Right lobe of liver (tissue), 6 donors: ENCODE results near the gene CYP27B1. TPM values are rescaled to one million over a fixed set of nuclear protein-coding genes. Genes with fewer than 3 reads are reported as not detected.

ENCODE experiments used
- ATAC-seq, 4 donors: fragments of 200-7000 bp; cut with Tn5 transposase; one replicate each; pipeline ENCODE4 v1.9.1; 2020; ENCODE audit warnings: mild to moderate bottlenecking in 4 of 4, moderate library complexity in 4 of 4
- DNase-seq, 3 donors: peaks; one replicate each; pipeline ENCODE4 v3.0.0-alpha.2; 2020
- H3K27ac ChIP-seq, 3 donors: fragments of 200-600 bp; one replicate each; pipeline ENCODE4 v1.8.0; 2022
- H3K27me3 ChIP-seq, 2 donors: fragments of 200-600 bp; one replicate each; pipeline ENCODE4 v1.8.0; 2022
- H3K36me3 ChIP-seq, 4 donors: fragments of 200-600 bp; sonication (generic) in 1 of 4; one replicate each; pipeline versions ENCODE4 v1.5.1 to v1.8.0; 2017 to 2022; ENCODE audit warnings: control low read depth in 1 of 4
- H3K4me1 ChIP-seq, 4 donors: fragments of 200-600 bp; sonication (generic) in 1 of 4; one replicate each; pipeline versions ENCODE4 v1.5.1 to v1.8.0; 2017 to 2022; ENCODE audit warnings: control low read depth in 1 of 4
- H3K4me3 ChIP-seq, 3 donors: fragments of 200-600 bp; one replicate each; pipeline ENCODE4 v1.8.0; 2022
- H3K9me3 ChIP-seq, 4 donors: fragments of 200-600 bp; sonication (generic) in 1 of 4; one replicate each; pipeline versions ENCODE4 v1.5.1 to v1.8.0; 2017 to 2022; ENCODE audit warnings: control low read depth in 1 of 4
- CTCF ChIP-seq, 4 donors: fragments of 200-600 bp in 3 of 4; fragments of 450-650 bp in 1 of 4; IDR thresholded peaks; one replicate each; pipeline versions ENCODE4 v1.5.1 to v1.8.0; 2016 to 2022; ENCODE audit warnings: antibody characterized with exemption in 4 of 4, mild to moderate bottlenecking in 2 of 4
- POLR2A ChIP-seq: fragments of 450-650 bp; IDR thresholded peaks from one replicate; pipeline ENCODE4 v1.6.1; 2017; ENCODE audit warnings: antibody characterized with exemption, mild to moderate bottlenecking
- WGBS: methylation state at CpG from one replicate; pipeline ENCODE4 v1.1.6; 2018; ENCODE audit warnings: low coverage, low lambda C conversion rate; ENCODE audit not compliant: insufficient coverage; ENCODE audit errors: missing lambda C conversion rate; 5-methylcytosine and 5-hydroxymethylcytosine counted together
- intact Hi-C, 2 donors: fragments of 100-400 bp; cut with DNase I; formaldehyde crosslinking; loops; one replicate each; pipeline versions ENCODE4 v1.11.2 to v1.14.1; 2022
- long read RNA-seq: library from polyadenylated mRNA; unstranded; transcript quantifications from one replicate; pipeline ENCODE4 v2.0.0, GENCODE V29; 2019
- total RNA-seq, 6 experiments: library from RNA; depleted of rRNA in 2 of 6; stranded (reverse); fragments of >200 nt in 2 of 6; fragmentation: NEBNext Ultra II Directional in 3 of 6; extraction: Animal tissue kit (Norgen Biotek cat#: 25700) in 3 of 6; gene quantifications; one replicate each; pipeline versions ENCODE4 v1.1.0 to v1.2.4, GENCODE V29; 2016 to 2023
- donor health status: DM: no; HTN: yes; CAD: no.
- donor health status: DM: no; HTN: no; CAD: no.
- donor health status: DM: no; HTN: no; CAD: no.
- donor health status: DM: no; HTN: yes; CAD: no.
- donor health status: DM: no; HTN: yes; CAD: no.

CYP27B1 gene
- total RNA-seq: 1 to 10 TPM in 3 of 6 experiments, under 1 TPM in 3; 0.25 to 1.4 (median 0.81) TPM
- long read RNA-seq: 0 reads

DNA sequence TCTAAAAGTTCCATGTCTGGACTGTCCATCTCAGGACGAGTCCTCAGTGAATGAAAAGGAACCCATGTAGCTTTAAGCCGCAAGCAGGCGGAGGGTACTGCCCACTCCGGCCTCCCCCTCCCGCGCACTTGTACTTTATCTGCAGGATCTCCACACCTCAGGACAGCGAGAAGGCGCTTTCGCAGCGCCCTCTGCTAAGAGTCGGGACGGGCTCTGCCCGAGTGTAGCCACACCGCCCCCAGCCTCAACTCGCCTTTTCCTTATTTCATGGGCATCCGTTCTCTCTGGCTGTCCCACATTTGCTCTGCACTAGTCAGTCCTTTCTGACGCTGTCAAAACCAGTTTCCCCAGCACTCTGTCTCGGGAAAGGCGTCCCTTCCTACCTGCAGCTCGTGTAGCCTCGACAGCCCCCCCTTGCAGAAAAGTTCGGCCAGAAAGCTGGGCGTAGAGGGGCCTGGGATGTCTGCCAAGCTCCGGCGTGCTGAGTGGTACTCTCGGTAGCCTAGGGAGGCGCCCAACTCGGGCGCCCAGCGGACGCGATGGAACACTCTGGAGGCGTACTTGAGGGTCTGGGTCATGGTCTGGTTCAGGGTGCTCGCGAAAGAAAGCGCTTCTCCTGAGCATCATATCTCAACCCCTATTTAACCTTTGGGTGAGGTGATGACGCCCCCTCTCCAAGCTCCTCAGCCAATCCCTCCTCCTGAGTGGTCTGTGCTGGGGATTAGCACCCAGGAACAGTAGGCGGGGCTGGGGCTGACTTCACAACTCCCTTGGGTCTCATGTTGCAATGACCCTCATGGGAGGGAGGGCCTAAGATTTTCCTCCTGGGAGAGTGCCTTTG, at the start of gene CYP27B1:
TSS of gene CYP27B1 (minus strand) at position 615 of the 841 bp plus-strand sequence. CDS start at position 578, 37 bp downstream.
- H3K27me3 ChIP-seq: peaks cover 4 to 9% of the 10 kb centered on the region in 2 donors
- no peak for DNase-seq
- H3K36me3 ChIP-seq: no peaks in the 10 kb centered on the region
- intact Hi-C loops: no loop called here
- H3K27ac ChIP-seq: no peak within 1 kb of the TSS
- H3K4me3 ChIP-seq: peak within 1 kb of the TSS in 1 of 3 donors; percentile 26
- peak in 3 of 4 donors; percentile 9 to 26 (median 19) for ATAC-seq
- H3K9me3 ChIP-seq: no peaks in the 10 kb centered on the region
- peaks cover 0 to 22% (median 4%) of the 10 kb centered on the region in 4 donors for H3K4me1 ChIP-seq
- TF ChIP-seq POLR2A (no peak), CTCF (IDR thresholded peaks at IDR 0.05) (no peak)
- 4% methylated on average over 21 of the region's 38 CpGs for WGBS

GRCh38 chr12:57816001-57816854, 49.4 kb upstream of the CYP27B1 start:
- 17% methylated on average over 1 of the region's 3 CpGs for WGBS
- Histone ChIP-seq H3K9me3 (no peaks in the 10 kb centered on the region), H3K4me3 (no peak overlapping the region), H3K27me3 (no peaks in the 10 kb centered on the region), H3K27ac (no peak overlapping the region), H3K36me3 (peaks cover 0 to 5% (median 0%) of the 10 kb centered on the region in 4 donors), H3K4me1 (peaks cover 0 to 43% (median 0%) of the 10 kb centered on the region in 4 donors)
- TF ChIP-seq POLR2A (no peak), CTCF (IDR thresholded peaks at IDR 0.05) (no peak)
- no peak for DNase-seq
- ATAC-seq: no peak
- intact Hi-C loops: no loop called here

- Histone ChIP-seq H3K4me3 (no peak overlapping the region), H3K36me3 (peaks cover 0 to 13% (median 0%) of the 10 kb centered on the region in 4 donors), H3K27me3 (no peaks in the 10 kb centered on the region), H3K9me3 (no peaks in the 10 kb centered on the region), H3K27ac (no peak overlapping the region), H3K4me1 (peaks cover 0 to 40% (median 0%) of the 10 kb centered on the region in 4 donors)
- whole genome bisulfite sequencing: 76% methylated on average over 5 of the region's 13 CpGs
- ATAC-seq (peak in 1 of 4 donors; percentile 3), DNase-seq (no peak)
- intact Hi-C loops: no loop called here
- no peak for TF ChIP-seq CTCF (IDR thresholded peaks at IDR 0.05)
- TF ChIP-seq POLR2A: no peak
Observed at GRCh38 chr12:57815177-57816000, 48.5 kb upstream of the CYP27B1 start.
